Panc1 (cell line): ENCODE data around the gene ATP2B2. TPM values are rescaled to one million over a fixed set of nuclear protein-coding genes. Genes with fewer than 3 reads are reported as not detected.

ENCODE experiments used
- ATAC-seq: fragments of 200-7000 bp; cut with Tn5 transposase; 2 replicates; pipeline ENCODE4 v1.9.1; 2020; ENCODE audit warnings: mild to moderate bottlenecking, moderate library complexity
- BruUV-seq: library from RNA; stranded (reverse); fragments of 400-500 nt; replicated peaks from 2 replicates; lab custom pipeline; 2021; lab: Mats Ljungman, UMichigan
- CTCF ChIA-PET: fragments of 300-600 bp; sonication (Branson Sonifier 250); formaldehyde crosslinking; loops from one replicate; lab custom pipeline; 2022; ENCODE audit warnings: antibody characterized with exemption; lab: Charles Lee
- POLR2A ChIA-PET: fragments of 300-600 bp; sonication (Branson Sonifier 250); formaldehyde crosslinking; loops from one replicate; lab custom pipeline; 2022; ENCODE audit warnings: antibody characterized with exemption; lab: Charles Lee
- DNase-seq: peaks from one replicate; pipeline ENCODE4 v3.0.0-alpha.2; 2010; ENCODE audit warnings: low read depth, low spot score
- H3K27ac ChIP-seq: 2 replicates; pipeline ENCODE4 v1.5.1; 2011; ENCODE audit warnings: mild to moderate bottlenecking, low read length, inconsistent platforms
- H3K27me3 ChIP-seq: fragments of 200-500 bp; sonication (Bioruptor generic); 2 replicates; pipeline ENCODE4 v1.6.0; 2014; ENCODE audit warnings: low read length, inconsistent platforms; ENCODE audit not compliant: control insufficient read depth, insufficient read depth
- H3K36me3 ChIP-seq: fragments of 200-500 bp; sonication (Bioruptor generic); 2 replicates; pipeline ENCODE4 v1.5.1; 2014; ENCODE audit warnings: inconsistent platforms, mild to moderate bottlenecking, low read length, moderate library complexity; ENCODE audit not compliant: control insufficient read depth, insufficient read depth
- H3K4me1 ChIP-seq: 2 replicates; pipeline ENCODE4 v1.5.1; 2011; ENCODE audit warnings: inconsistent platforms, mild to moderate bottlenecking, low read length, moderate library complexity; ENCODE audit not compliant: control insufficient read depth, insufficient read depth
- H3K4me3 ChIP-seq, 2 experiments: 2 replicates each; pipeline ENCODE4 v1.5.1; 2011 to 2012; ENCODE audit warnings: low read depth in 2 of 2, low read length in 2 of 2, mild to moderate bottlenecking in 2 of 2, inconsistent platforms in 1 of 2, moderate library complexity in 1 of 2
- H3K9me3 ChIP-seq: fragments of 200-500 bp; sonication (Bioruptor generic); 2 replicates; pipeline ENCODE4 v1.5.1; 2014; ENCODE audit warnings: low read depth, mild to moderate bottlenecking, inconsistent platforms, low read length, moderate library complexity; ENCODE audit not compliant: control insufficient read depth, insufficient read depth
- POLR2AphosphoS5 ChIP-seq: IDR thresholded peaks from 2 replicates; pipeline ENCODE4 v1.6.1; 2012; ENCODE audit warnings: mild to moderate bottlenecking, low read depth, low read length, moderate library complexity
- SIN3A ChIP-seq: IDR thresholded peaks from 2 replicates; pipeline ENCODE4 v1.6.1; 2012; ENCODE audit warnings: low read depth, mild to moderate bottlenecking, low read length, moderate library complexity, borderline replicate concordance; ENCODE audit not compliant: insufficient read depth
- TCF7L2 ChIP-seq: IDR thresholded peaks from 2 replicates; pipeline ENCODE4 v1.6.1; 2011; ENCODE audit warnings: mild to moderate bottlenecking, low read depth, low read length, inconsistent platforms
- in situ Hi-C: cut with HindIII; loops from 2 replicates; pipeline ENCODE4 v1.10.0; 2016; ENCODE audit warnings: low sequenced_read_pairs, low pct_unique_long_range_greater_than_20kb
- intact Hi-C: fragments of 100-400 bp; cut with micrococcal nuclease; formaldehyde crosslinking; loops from one replicate; pipeline ENCODE4 v1.10.0; 2022; ENCODE audit not compliant: unreplicated experiment
- total RNA-seq: library from RNA; stranded (reverse); gene quantifications from one replicate; pipeline ENCODE4 v1.2.1, GENCODE V29; 2021; ENCODE audit not compliant: unreplicated experiment
- TF ChIP-seq, protein P1 (sequence below), 2 experiments: IDR thresholded peaks; 2 replicates each; pipeline ENCODE4 v1.6.1; 2011 to 2012; ENCODE audit warnings: low read depth in 2 of 2, control low read depth in 1 of 2, low read length in 1 of 2, mild to moderate bottlenecking in 1 of 2, moderate library complexity in 1 of 2; ENCODE audit not compliant: insufficient read depth in 1 of 2
- TF ChIP-seq, protein P2 (sequence below): fragments of 450-650 bp; IDR thresholded peaks from 2 replicates; pipeline ENCODE4 v1.5.1; 2017; ENCODE audit warnings: mild to moderate bottlenecking

The ATP2B2 gene
- total RNA-seq, 1 experiment from 2014 or later: not detected

DNA sequence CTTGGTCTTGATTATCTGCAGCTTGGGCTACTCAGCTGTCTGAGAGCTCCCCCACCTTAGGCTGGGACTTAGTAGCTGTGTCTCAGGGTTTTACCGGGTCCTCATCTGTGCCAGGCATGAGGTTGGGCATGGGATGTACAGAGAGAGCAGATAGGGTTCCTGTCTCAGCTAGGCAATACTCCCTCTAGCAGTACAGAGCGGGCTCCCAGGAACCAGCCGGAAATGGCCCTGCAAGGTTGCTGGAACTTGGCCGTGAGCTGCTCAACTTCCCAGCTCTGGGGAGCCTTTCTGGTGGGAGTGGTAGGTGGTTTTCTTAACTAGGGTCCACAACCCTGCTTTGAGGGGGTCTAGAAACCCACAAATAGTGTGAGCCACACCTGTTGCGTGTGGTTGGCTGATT, 58.3 kb downstream of the ATP2B2 start:
- intact Hi-C loops: no loop called here
- no peaks in the 10 kb centered on the region; the same call in 1 of the 2 replicates for H3K27me3 ChIP-seq
- H3K9me3 ChIP-seq: no peaks in the 10 kb centered on the region
- H3K36me3 ChIP-seq: no peaks in the 10 kb centered on the region
- POLR2A ChIA-PET: no interaction called here
- DNase-seq: no peak
- H3K4me1 ChIP-seq: no peaks in the 10 kb centered on the region
- BruUV-seq: no TSS peak
- CTCF ChIA-PET: no interaction called here
- TF ChIP-seq, protein P1, sequence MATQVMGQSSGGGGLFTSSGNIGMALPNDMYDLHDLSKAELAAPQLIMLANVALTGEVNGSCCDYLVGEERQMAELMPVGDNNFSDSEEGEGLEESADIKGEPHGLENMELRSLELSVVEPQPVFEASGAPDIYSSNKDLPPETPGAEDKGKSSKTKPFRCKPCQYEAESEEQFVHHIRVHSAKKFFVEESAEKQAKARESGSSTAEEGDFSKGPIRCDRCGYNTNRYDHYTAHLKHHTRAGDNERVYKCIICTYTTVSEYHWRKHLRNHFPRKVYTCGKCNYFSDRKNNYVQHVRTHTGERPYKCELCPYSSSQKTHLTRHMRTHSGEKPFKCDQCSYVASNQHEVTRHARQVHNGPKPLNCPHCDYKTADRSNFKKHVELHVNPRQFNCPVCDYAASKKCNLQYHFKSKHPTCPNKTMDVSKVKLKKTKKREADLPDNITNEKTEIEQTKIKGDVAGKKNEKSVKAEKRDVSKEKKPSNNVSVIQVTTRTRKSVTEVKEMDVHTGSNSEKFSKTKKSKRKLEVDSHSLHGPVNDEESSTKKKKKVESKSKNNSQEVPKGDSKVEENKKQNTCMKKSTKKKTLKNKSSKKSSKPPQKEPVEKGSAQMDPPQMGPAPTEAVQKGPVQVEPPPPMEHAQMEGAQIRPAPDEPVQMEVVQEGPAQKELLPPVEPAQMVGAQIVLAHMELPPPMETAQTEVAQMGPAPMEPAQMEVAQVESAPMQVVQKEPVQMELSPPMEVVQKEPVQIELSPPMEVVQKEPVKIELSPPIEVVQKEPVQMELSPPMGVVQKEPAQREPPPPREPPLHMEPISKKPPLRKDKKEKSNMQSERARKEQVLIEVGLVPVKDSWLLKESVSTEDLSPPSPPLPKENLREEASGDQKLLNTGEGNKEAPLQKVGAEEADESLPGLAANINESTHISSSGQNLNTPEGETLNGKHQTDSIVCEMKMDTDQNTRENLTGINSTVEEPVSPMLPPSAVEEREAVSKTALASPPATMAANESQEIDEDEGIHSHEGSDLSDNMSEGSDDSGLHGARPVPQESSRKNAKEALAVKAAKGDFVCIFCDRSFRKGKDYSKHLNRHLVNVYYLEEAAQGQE (IDR thresholded peaks at IDR 0.05; ENCODE audit: insufficient read depth in 1 of 2, low read depth in 2 of 2, low read length in 1 of 2): no peak
- no peak for TF ChIP-seq SIN3A
- TF ChIP-seq, protein P2, sequence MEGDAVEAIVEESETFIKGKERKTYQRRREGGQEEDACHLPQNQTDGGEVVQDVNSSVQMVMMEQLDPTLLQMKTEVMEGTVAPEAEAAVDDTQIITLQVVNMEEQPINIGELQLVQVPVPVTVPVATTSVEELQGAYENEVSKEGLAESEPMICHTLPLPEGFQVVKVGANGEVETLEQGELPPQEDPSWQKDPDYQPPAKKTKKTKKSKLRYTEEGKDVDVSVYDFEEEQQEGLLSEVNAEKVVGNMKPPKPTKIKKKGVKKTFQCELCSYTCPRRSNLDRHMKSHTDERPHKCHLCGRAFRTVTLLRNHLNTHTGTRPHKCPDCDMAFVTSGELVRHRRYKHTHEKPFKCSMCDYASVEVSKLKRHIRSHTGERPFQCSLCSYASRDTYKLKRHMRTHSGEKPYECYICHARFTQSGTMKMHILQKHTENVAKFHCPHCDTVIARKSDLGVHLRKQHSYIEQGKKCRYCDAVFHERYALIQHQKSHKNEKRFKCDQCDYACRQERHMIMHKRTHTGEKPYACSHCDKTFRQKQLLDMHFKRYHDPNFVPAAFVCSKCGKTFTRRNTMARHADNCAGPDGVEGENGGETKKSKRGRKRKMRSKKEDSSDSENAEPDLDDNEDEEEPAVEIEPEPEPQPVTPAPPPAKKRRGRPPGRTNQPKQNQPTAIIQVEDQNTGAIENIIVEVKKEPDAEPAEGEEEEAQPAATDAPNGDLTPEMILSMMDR: no peak
- TF ChIP-seq TCF7L2: no peak
- no peak for TF ChIP-seq POLR2AphosphoS5
- no peak for ATAC-seq
- no peak overlapping the region for H3K27ac ChIP-seq
- H3K4me3 ChIP-seq: no peak overlapping the region
- in situ Hi-C loops: no loop called here

DNA sequence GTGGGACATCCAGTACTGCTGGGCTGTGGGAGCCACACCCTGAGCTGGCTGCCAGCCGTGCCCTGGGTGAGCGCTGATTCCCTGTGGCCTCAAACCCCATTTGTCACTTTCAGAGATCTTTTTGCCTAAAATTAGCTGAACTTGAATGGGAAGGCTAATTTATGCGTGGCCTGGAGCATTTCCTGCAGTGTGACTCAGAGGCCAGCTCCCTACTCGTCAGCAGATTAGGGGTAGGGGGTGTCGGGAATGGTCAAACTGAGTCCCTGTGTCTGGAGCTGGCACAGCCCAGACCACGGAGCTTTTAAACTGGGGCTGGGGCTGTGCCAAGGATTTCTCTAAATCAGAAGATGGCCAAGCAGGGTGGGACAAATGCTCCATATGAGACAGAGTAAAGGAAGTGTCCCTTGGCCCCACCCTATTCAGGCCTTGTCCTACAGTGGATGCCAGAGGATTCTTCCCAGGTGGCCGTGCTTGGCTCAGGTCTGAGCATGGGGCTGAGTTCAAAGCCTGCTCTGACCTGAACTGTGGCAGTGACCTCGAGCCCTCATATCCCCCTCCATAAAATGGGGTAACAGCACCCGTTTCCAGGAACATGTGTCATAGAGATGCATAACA, 59.7 kb downstream of the ATP2B2 start:
- H3K9me3 ChIP-seq: no peaks in the 10 kb centered on the region
- intact Hi-C loops (no loop called here), in situ Hi-C loops (no loop called here)
- ATAC-seq: no peak
- no TSS peak for BruUV-seq
- no peak for TF ChIP-seq POLR2AphosphoS5
- TF ChIP-seq, protein P2: no peak
- no peak for TF ChIP-seq SIN3A
- TF ChIP-seq, protein P1 (IDR thresholded peaks at IDR 0.05; ENCODE audit: insufficient read depth in 1 of 2, low read depth in 2 of 2, low read length in 1 of 2): no peak
- TF ChIP-seq TCF7L2: no peak
- DNase-seq: no peak
- CTCF ChIA-PET: no interaction called here
- no peaks in the 10 kb centered on the region for H3K36me3 ChIP-seq
- H3K27ac ChIP-seq: no peak overlapping the region
- no peak overlapping the region for H3K4me3 ChIP-seq
- H3K4me1 ChIP-seq: no peaks in the 10 kb centered on the region
- POLR2A ChIA-PET: interaction anchor here (0.6 kb wide), 2 partner anchors 14 to 404 kb away, joined by 3 to 4 read pairs; no protein-coding TSS in a partner anchor
- H3K27me3 ChIP-seq: no peaks in the 10 kb centered on the region; the same call in 1 of the 2 replicates
